ENCODE data around the gene CCDC187.

DNA sequence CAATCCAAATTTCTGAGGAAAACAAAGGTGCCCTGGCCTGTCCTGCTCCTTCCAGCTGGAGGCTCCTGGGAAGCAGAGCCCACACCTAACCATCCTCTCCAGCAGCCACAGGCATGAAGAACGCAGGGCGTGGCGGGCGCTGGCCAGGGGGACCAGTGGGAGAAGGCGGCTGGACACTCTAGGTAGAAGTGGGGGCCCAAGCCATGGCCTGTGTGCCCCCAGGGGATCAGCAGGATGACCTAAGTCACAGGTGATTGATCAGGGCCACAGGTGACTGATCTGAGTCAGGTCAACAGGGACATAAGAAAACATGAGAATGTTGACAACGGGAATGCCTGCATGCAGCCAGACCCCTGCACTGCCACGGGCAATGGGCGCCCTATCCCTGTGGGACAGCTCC, 61.6 kb downstream of the CCDC187 start:
- TF ChIP-seq, protein P1, sequence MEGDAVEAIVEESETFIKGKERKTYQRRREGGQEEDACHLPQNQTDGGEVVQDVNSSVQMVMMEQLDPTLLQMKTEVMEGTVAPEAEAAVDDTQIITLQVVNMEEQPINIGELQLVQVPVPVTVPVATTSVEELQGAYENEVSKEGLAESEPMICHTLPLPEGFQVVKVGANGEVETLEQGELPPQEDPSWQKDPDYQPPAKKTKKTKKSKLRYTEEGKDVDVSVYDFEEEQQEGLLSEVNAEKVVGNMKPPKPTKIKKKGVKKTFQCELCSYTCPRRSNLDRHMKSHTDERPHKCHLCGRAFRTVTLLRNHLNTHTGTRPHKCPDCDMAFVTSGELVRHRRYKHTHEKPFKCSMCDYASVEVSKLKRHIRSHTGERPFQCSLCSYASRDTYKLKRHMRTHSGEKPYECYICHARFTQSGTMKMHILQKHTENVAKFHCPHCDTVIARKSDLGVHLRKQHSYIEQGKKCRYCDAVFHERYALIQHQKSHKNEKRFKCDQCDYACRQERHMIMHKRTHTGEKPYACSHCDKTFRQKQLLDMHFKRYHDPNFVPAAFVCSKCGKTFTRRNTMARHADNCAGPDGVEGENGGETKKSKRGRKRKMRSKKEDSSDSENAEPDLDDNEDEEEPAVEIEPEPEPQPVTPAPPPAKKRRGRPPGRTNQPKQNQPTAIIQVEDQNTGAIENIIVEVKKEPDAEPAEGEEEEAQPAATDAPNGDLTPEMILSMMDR (IDR thresholded peaks at IDR 0.05), result no peak
- no peak for TF ChIP-seq POLR2A (IDR thresholded peaks at IDR 0.05)

Measured in upper lobe of left lung (tissue), 4 donors.